Transverse colon (tissue), 4 donors: Measurements from ENCODE around the gene KCTD16. TPM values are rescaled to one million over a fixed set of nuclear protein-coding genes. Genes with fewer than 3 reads are reported as not detected.

ENCODE experiments used
- DNase-seq: peaks from one replicate; pipeline ENCODE4 v3.0.0-alpha.2; 2019
- H3K27ac ChIP-seq, 4 donors: fragments of 200-600 bp; sonication (generic); 2 replicates each; pipeline ENCODE4 v1.5.1; 2016 to 2018; ENCODE audit warnings: inconsistent platforms in 4 of 4
- H3K27me3 ChIP-seq: fragments of 200-600 bp; sonication (generic); 2 replicates; pipeline ENCODE4 v1.5.1; 2017; ENCODE audit warnings: inconsistent platforms
- H3K36me3 ChIP-seq, 4 donors: fragments of 200-600 bp; sonication (generic); 2 replicates each; pipeline ENCODE4 v1.5.1; 2017 to 2019; ENCODE audit warnings: inconsistent platforms in 4 of 4
- H3K4me1 ChIP-seq, 4 donors: fragments of 200-600 bp; sonication (generic); 2 replicates each; pipeline ENCODE4 v1.5.1; 2017 to 2020; ENCODE audit warnings: inconsistent platforms in 4 of 4
- H3K4me3 ChIP-seq, 4 donors: fragments of 200-600 bp; sonication (generic); 1 replicate in 1 of 4; 2 replicates in 3 of 4; pipeline versions ENCODE4 v1.5.1 to v1.6.1; 2017 to 2019; ENCODE audit warnings: inconsistent platforms in 4 of 4
- H3K9me3 ChIP-seq, 2 donors: fragments of 200-600 bp; sonication (generic); 2 replicates each; pipeline ENCODE4 v1.5.1; 2017 to 2019; ENCODE audit warnings: inconsistent platforms in 2 of 2
- EP300 ChIP-seq: sonication (generic); formaldehyde crosslinking; IDR thresholded peaks from one replicate; pipeline ENCODE4 v1.6.1; 2017; ENCODE audit warnings: antibody characterized with exemption, low read depth
- POLR2A ChIP-seq: fragments of 450-650 bp; IDR thresholded peaks from one replicate; pipeline ENCODE4 v1.6.1; 2016; ENCODE audit warnings: antibody characterized with exemption, mild to moderate bottlenecking, moderate library complexity
- POLR2AphosphoS5 ChIP-seq, 3 donors: sonication (generic); formaldehyde crosslinking; IDR thresholded peaks; one replicate each; pipeline ENCODE4 v1.6.1; 2016; ENCODE audit warnings: antibody characterized with exemption in 3 of 3
- WGBS, 2 donors: methylation state at CpG; one replicate each; pipeline ENCODE4 v1.1.5; 2018; ENCODE audit warnings: low coverage in 1 of 2; 5-methylcytosine and 5-hydroxymethylcytosine counted together
- in situ Hi-C, 4 donors: fragments of 200-750 bp; cut with MboI; loops; one replicate each; pipeline versions ENCODE4 v1.15.0 to v1.15.1; 2017; ENCODE audit warnings: low sequenced_read_pairs in 3 of 4, low pct_ligation_motif_present in 1 of 4, low pct_unique_long_range_greater_than_20kb in 1 of 4
- intact Hi-C: fragments of 100-400 bp; cut with DNase I; formaldehyde crosslinking; loops from one replicate; pipeline ENCODE4 v1.15.1; 2023; ENCODE audit warnings: low total_unique reads
- total RNA-seq, 4 donors: library from RNA; depleted of rRNA; stranded (reverse); fragments of >200 nt; gene quantifications; one replicate each; pipeline ENCODE4 v1.1.0, GENCODE V29; 2016
- TF ChIP-seq, protein P1 (sequence below), 5 experiments: fragments of 200-600 bp in 3 of 5; fragments of 450-650 bp in 2 of 5; sonication (generic) in 3 of 5; IDR thresholded peaks; 1 replicate in 2 of 5; 2 replicates in 3 of 5; pipeline ENCODE4 v1.5.1; 2016 to 2017; ENCODE audit warnings: antibody characterized with exemption in 5 of 5, inconsistent platforms in 3 of 5, mild to moderate bottlenecking in 2 of 5, moderate library complexity in 1 of 5

The KCTD16 gene
- total RNA-seq, 4 donors from 2014 or later, result under 0.01 to 0.14 TPM; not detected in 2

DNA sequence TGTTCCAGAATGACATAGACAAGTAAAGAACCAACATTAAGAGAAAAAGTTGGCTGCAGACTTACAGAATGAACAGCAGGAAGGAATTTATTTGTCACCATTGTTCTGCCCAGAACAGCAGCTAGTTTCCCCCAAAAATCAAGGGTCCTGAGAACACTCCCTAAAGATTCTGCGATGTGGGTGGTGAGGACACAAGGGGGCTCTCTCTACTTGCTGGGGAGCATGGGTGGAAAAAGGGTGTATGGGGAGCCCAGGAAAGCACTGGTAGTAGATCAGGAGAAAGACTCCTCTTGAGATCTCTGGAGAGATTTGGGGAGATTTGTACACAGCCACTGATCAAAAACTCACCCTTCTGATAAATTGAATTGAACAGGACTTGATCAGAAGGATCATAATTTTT lies 316.5 kb downstream of the KCTD16 start:
- Histone ChIP-seq H3K27me3 (no peaks in the 10 kb centered on the region), H3K4me1 (no peaks in the 10 kb centered on the region), H3K36me3 (no peaks in the 10 kb centered on the region), H3K4me3 (no peak overlapping the region), H3K27ac (no peak overlapping the region), H3K9me3 (no peaks in the 10 kb centered on the region)
- intact Hi-C loops (no loop called here), in situ Hi-C loops (no loop called here)
- TF ChIP-seq EP300 (no peak), POLR2A (no peak), POLR2AphosphoS5 (IDR thresholded peaks at IDR 0.05) (no peak)
- TF ChIP-seq, protein P1, sequence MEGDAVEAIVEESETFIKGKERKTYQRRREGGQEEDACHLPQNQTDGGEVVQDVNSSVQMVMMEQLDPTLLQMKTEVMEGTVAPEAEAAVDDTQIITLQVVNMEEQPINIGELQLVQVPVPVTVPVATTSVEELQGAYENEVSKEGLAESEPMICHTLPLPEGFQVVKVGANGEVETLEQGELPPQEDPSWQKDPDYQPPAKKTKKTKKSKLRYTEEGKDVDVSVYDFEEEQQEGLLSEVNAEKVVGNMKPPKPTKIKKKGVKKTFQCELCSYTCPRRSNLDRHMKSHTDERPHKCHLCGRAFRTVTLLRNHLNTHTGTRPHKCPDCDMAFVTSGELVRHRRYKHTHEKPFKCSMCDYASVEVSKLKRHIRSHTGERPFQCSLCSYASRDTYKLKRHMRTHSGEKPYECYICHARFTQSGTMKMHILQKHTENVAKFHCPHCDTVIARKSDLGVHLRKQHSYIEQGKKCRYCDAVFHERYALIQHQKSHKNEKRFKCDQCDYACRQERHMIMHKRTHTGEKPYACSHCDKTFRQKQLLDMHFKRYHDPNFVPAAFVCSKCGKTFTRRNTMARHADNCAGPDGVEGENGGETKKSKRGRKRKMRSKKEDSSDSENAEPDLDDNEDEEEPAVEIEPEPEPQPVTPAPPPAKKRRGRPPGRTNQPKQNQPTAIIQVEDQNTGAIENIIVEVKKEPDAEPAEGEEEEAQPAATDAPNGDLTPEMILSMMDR (IDR thresholded peaks at IDR 0.05), result no peak
- 48% methylated on average over 1 of the region's 1 CpG; no CpG with 5 or more reads in 1 of the 2 donors for WGBS, 2 donors
- DNase-seq, result no peak

DNA sequence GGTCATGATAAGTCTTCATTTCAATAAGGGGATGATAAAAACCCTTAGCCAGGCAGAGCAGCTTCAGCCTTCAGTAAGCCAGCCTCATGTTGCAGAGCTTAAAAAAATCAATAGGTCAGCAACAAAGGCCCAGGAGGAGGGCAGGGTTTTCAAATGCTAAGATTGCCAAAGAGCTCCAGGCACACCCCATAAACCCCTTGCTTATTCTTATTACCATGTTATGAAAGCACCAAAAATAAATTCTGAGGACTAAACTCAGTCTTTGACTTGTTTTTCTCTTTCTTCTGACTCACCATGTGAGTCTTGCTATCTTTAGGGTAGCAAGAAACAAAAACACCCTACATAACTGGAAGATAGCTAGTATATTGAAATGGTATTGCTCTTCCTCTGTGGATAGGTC lies 317.1 kb downstream of the KCTD16 start:
- DNase-seq, result no peak
- Histone ChIP-seq H3K36me3 (no peaks in the 10 kb centered on the region), H3K27ac (no peak overlapping the region), H3K27me3 (no peaks in the 10 kb centered on the region), H3K4me1 (no peaks in the 10 kb centered on the region), H3K9me3 (no peaks in the 10 kb centered on the region), H3K4me3 (no peak overlapping the region)
- intact Hi-C loops, result no loop called here
- in situ Hi-C loops, result no loop called here
- TF ChIP-seq, protein P1 (IDR thresholded peaks at IDR 0.05), result no peak
- TF ChIP-seq POLR2AphosphoS5 (IDR thresholded peaks at IDR 0.05) (no peak), POLR2A (no peak), EP300 (no peak)

DNA sequence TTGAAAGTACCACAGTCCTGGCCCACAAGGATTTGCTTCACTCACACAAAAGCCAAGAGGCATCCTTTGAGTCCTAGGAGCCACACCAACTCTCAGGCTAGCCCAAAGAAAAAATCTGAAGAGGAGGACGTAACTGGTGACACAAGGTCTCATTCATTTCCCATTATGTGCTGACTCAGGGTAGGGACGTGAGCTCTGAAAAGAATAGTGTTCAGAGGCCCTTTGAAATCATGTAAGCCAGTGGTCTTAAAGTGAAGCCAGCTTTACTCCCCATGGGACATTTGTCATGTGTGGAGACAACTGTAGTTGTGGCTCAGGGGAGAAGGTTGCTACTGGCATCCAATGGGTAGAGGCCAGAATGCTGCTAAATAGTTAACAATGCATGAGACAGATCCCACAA lies 332.4 kb downstream of the KCTD16 start:
- in situ Hi-C loops, result no loop called here
- intact Hi-C loops, result no loop called here
- H3K27me3 ChIP-seq, result no peaks in the 10 kb centered on the region
- H3K36me3 ChIP-seq, result no peaks in the 10 kb centered on the region
- H3K4me1 ChIP-seq, result no peaks in the 10 kb centered on the region
- no peak overlapping the region for H3K4me3 ChIP-seq
- no peak for DNase-seq
- H3K27ac ChIP-seq, result no peak overlapping the region
- TF ChIP-seq, protein P1 (IDR thresholded peaks at IDR 0.05), result no peak
- TF ChIP-seq EP300 (no peak), POLR2AphosphoS5 (IDR thresholded peaks at IDR 0.05) (no peak), POLR2A (no peak)
- 80 to 86% methylated on average over 1 to 2 of the region's 2 CpGs for WGBS, 2 donors
- H3K9me3 ChIP-seq, result no peaks in the 10 kb centered on the region

DNA sequence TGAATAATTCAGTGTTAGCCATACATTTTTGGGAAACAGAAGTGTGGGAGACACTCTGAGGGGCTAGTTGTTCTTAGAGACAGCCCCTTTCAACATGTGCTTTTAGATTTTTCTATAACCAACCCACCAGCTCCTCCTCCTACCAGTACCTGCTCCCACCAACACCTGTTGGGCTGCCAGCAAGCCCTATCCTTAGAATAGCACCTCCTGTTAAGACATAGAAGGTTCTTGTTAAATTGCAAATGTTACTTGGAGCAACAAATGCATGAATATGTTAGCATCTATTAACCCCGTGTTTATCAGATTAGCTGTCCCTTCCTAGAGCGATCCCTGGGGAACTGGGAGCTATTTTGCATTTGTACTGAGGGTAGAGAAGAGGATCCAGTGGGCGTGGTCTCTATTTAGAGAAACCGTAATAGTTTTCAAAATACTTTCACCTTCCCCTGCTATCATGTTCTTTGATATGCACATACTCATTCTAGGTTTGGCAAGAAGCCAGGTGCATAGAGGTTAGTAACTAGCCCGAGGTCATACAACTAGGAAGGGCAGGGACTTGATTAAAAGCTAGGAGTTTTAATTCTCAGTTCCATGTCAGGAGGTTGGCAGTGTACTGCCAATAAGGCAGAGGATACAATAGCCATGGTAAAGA lies 334.4 kb downstream of the KCTD16 start:
- in situ Hi-C loops, result no loop called here
- no peaks in the 10 kb centered on the region for H3K36me3 ChIP-seq
- H3K4me1 ChIP-seq, result no peaks in the 10 kb centered on the region
- WGBS, 2 donors, result 29 to 31% methylated on average over 4 to 5 of the region's 5 CpGs
- TF ChIP-seq EP300, result no peak
- TF ChIP-seq, protein P1 (IDR thresholded peaks at IDR 0.05), result no peak
- TF ChIP-seq POLR2AphosphoS5 (IDR thresholded peaks at IDR 0.05), result no peak
- no peak for TF ChIP-seq POLR2A
- H3K27ac ChIP-seq, result no peak overlapping the region
- intact Hi-C loops, result no loop called here
- H3K9me3 ChIP-seq, result no peaks in the 10 kb centered on the region
- H3K27me3 ChIP-seq, result no peaks in the 10 kb centered on the region
- DNase-seq, result no peak
- no peak overlapping the region for H3K4me3 ChIP-seq
